Bronchial epithelial cell (primary cell): Measurements from ENCODE around the gene CCDC134. TPM values are rescaled to one million over a fixed set of nuclear protein-coding genes. Genes with fewer than 3 reads are reported as not detected.
A peak's percentile ranks its signal among the peaks of the same experiment; 100 is the strongest.

Experiments
- DNase-seq: peaks from one replicate; pipeline ENCODE4 v3.0.0-alpha.2; 2010; ENCODE audit warnings: low read depth
- FAIRE-seq: peaks from 2 replicates; lab custom pipeline; 2011; peaks lifted over from hg19 to GRCh38; lab: Jason Lieb, UNC
- H3K27me3 ChIP-seq: 2 replicates; pipeline ENCODE4 v1.5.1; 2011; ENCODE audit warnings: low read length; ENCODE audit not compliant: control insufficient read depth, insufficient read depth
- H3K36me3 ChIP-seq: 2 replicates; pipeline ENCODE4 v1.5.1; 2011; ENCODE audit warnings: low read length; ENCODE audit not compliant: control insufficient read depth, insufficient read depth
- H3K4me3 ChIP-seq: 2 replicates; pipeline ENCODE4 v1.5.1; 2011; ENCODE audit warnings: mild to moderate bottlenecking, low read depth, low read length, control low read depth
- total RNA-seq: library from RNA; depleted of rRNA; stranded (reverse); fragments of >200 nt; gene quantifications from 2 replicates; pipeline ENCODE4 v1.2.1, GENCODE V29; 2014
- TF ChIP-seq, protein P1 (sequence below): IDR thresholded peaks from 2 replicates; pipeline ENCODE4 v1.5.1; 2011; ENCODE audit warnings: mild to moderate bottlenecking, moderate library complexity, low read length, control low read depth, inconsistent platforms; ENCODE audit not compliant: insufficient read depth, severe bottlenecking

Gene CCDC134
- total RNA-seq, 1 donor from 2014 or later = 6.1 TPM

DNA sequence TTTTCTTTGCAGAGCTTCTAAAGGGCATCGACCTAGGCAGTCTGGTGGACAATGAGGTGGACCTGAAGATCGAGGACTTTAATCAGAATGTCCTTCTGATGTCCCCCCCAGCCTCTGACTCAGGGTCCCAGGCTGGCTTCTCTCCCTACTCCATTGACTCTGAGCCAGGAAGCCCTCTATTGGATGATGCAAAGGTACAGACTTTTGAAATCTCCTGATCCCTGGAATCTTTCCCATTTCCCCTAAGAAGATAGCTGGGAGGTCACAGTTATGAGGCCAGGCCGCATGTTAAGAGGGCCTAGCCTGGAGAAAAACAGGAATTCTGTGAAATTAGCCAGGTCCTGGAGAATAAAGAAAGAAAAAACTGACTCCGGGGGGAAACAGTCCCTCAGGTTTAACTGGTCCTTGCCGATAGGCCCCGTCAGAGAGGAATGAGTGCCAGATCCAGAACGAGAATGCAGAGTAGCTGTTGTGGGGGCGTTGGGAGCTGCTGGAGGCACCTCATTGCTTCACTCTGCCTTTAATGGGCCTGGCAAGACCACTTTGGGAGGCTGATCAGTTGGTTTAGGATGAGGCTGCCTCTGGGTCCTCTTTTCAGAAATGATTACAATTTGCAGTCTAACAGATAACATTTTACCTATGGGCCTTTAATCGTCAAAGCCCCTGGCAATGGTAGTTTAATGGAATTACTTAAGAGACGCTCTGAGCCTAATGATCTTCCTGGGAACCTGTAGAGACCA lies 75.2 kb downstream of the CCDC134 start:
- no peak overlapping the region for H3K4me3 ChIP-seq
- FAIRE-seq = peak; percentile 43
- TF ChIP-seq, protein P1, sequence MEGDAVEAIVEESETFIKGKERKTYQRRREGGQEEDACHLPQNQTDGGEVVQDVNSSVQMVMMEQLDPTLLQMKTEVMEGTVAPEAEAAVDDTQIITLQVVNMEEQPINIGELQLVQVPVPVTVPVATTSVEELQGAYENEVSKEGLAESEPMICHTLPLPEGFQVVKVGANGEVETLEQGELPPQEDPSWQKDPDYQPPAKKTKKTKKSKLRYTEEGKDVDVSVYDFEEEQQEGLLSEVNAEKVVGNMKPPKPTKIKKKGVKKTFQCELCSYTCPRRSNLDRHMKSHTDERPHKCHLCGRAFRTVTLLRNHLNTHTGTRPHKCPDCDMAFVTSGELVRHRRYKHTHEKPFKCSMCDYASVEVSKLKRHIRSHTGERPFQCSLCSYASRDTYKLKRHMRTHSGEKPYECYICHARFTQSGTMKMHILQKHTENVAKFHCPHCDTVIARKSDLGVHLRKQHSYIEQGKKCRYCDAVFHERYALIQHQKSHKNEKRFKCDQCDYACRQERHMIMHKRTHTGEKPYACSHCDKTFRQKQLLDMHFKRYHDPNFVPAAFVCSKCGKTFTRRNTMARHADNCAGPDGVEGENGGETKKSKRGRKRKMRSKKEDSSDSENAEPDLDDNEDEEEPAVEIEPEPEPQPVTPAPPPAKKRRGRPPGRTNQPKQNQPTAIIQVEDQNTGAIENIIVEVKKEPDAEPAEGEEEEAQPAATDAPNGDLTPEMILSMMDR = no peak
- H3K36me3 ChIP-seq = peaks cover 50% of the 10 kb centered on the region
- H3K27me3 ChIP-seq = no peaks in the 10 kb centered on the region
- DNase-seq = no peak

Other genes with a start within 250 kb of the CCDC134 start
- gene CSDC2, start 239.7 kb upstream of the CCDC134 start, total RNA-seq = under 0.01 TPM in 1 of 2 replicates, not detected in the other
- gene PMM1, start 210.8 kb upstream of the CCDC134 start, total RNA-seq = 17.4 and 23.6 TPM in 2 replicates
- 10.8 and 17.5 TPM in 2 replicates for gene DESI1, start 179.6 kb upstream of the CCDC134 start, total RNA-seq
- 229 and 266 TPM in 2 replicates for gene XRCC6, start 179.4 kb upstream of the CCDC134 start, total RNA-seq
- gene SNU13, start 111.8 kb upstream of the CCDC134 start, total RNA-seq = 81.5 and 95.6 TPM in 2 replicates
- 0.13 TPM in 1 of 2 replicates, not detected in the other for gene MEI1, start 101.2 kb upstream of the CCDC134 start, total RNA-seq
- gene SREBF2, start 32.4 kb downstream of the CCDC134 start, total RNA-seq = 44.2 and 66.4 TPM in 2 replicates
- not detected in 2 replicates for gene SHISA8, start 114.4 kb downstream of the CCDC134 start, total RNA-seq
- gene TNFRSF13C, start 126.1 kb downstream of the CCDC134 start, total RNA-seq = under 0.01 TPM in 2 replicates
- 1.3 and 3.5 TPM in 2 replicates for gene CENPM, start 146.5 kb downstream of the CCDC134 start, total RNA-seq
- under 0.01 TPM in 2 replicates for gene SEPTIN3, start 168.8 kb downstream of the CCDC134 start, total RNA-seq
- gene WBP2NL, start 198.1 kb downstream of the CCDC134 start, total RNA-seq = 0.26 and 0.77 TPM in 2 replicates